Renal cortex interstitium (tissue), 11 donors: ENCODE data around the gene M1AP. TPM values are rescaled to one million over a fixed set of nuclear protein-coding genes. Genes with fewer than 3 reads are reported as not detected.

Experiments used
- DNase-seq, 11 donors: peaks; one replicate each; pipeline ENCODE4 v3.0.0-alpha.2; 2013; ENCODE audit warnings: low read depth in 9 of 11, low spot score in 4 of 11; ENCODE audit errors: extremely low read depth in 1 of 11
- polyA plus RNA-seq, 3 donors: library from polyadenylated mRNA; unstranded; fragments of 120-200 nt; gene quantifications; one replicate each; pipeline ENCODE4 v1.2.1, GENCODE V29; 2013; ENCODE audit not compliant: insufficient read length in 3 of 3

The M1AP gene
- polyA plus RNA-seq, 3 donors: 0.67 to 1.2 (median 0.84) TPM

GRCh38 chr2:74514368-74515270 lies 133.5 kb downstream of the M1AP start, which contains the start of gene TLX2:
Gene TLX2 (plus strand): TSS chr2:74514450. CDS start chr2:74514807, 357 bp downstream.
- DNase-seq: no peak

GRCh38 chr2:74513605-74514367 lies 134.3 kb downstream of the M1AP start:
- no peak for DNase-seq

DNA sequence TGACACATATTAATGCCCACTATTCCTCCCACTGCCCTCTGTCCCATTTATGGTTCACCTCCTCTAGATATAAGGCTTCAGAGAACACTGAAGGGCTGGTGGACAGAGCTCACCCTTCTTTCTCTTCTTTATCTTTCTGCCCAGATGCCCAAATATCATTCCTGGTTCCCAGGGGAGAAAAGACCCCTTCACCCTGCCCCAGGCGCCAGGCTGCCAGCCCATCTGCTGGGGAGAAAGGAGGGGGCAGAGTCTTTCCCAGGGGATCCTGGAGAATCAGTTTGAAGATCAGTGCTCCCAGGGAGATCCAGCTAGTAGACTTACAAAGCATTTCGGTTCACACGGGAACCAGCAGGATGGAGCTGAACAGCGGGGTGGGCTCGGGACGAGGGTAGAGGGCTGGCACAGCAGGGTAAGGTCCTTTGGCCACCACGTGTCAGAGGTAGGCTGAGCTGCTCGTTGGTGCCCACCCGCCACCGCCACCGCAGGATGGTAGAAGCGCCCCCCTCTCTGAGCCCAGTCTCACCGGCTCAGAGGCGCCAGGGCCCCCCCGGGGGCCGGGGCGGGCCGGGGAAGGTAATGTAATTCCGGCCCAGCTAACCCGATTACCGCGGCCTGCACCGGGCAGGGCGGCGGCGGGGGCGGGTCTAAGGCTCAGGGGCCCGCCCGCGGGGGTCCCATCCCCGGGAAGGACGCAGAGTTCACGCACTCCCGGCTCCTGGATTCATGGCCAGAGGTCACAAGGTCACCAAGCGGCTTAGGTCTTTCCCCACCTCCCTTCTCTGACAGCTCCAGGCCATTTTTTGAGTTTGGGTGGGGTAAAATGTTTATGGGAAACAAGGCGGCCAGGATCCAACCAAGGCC lies 135.2 kb downstream of the M1AP start:
- DNase-seq: no peak

DNA sequence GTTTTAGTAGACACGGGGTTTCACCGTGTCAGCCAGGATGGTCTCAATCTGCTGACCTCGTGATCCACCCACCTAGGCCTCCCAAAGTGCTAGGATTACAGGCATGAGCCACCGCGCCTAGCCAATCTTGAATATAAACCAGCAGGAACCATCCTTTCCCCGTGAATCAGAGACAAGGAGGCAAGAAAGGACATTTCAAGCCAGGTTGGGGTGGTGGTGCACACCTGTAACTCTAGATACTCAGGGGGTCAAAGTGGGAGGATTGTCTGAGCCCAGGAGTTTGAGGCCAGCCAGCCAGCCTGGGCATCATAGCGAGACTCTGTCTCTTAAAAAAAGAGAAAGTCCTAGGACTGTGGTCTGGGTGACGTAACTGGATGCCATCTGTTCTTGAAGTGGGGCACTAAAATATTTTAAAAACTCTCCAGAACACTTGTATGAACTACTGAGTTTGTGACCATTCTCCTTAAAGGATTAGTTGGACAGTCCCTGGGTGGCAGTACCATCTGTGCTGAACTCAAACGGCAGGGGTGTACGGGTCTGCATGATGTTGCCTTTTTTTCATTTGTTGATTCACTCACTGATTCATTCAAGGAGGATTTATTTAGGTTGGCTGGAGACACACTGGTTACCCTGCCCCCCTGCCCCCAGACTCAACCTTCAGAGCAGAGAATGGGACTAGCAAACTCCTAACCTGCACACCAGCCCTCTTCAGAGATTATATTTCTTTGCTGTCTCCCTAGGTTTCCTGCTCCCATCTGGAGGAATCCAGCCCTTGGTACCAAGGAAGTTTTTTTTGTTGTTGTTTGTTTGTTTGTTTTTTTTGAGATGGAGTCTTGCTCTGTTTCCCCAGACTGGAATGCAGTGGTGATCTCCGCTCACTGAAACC lies 136.8 kb downstream of the M1AP start:
- DNase-seq: no peak

DNA sequence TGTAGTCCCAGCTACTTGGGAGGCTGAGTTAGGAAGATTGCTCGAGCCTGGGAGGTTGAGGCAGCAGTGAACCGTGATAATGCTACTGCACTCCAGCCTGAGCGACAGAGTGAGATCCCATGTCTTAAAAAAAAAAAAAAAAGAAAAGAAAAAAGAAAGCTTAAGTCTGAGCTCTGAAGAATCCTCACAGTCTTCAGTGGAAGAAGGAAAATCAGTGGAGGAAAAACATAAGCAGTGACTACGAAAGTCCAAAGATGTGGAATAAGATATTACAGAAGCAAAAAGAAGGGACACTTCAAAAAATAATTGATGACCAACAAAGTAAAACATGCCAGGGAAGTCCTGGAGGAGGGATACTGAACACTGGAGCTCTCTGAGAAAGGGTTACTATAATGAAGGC lies 137.9 kb downstream of the M1AP start:
- no peak for DNase-seq

- no peak for DNase-seq
Observed at GRCh38 chr2:74507926-74508520, 140.1 kb downstream of the M1AP start.

Other genes starting within 250 kb of the M1AP start
- gene C2orf81, start 226.7 kb downstream of the M1AP start, polyA plus RNA-seq: 1 to 10 TPM; 4.6 to 9.6 (median 8.0) TPM
- gene WDR54, start 226.6 kb downstream of the M1AP start, polyA plus RNA-seq: 10 to 100 TPM; 36.6 to 44.8 (median 43.2) TPM
- 10 to 100 TPM; 58.0 to 89.3 (median 73.4) TPM for gene RTKN, start 206.4 kb downstream of the M1AP start, polyA plus RNA-seq
- 10 to 100 TPM; 27.8 to 33.3 (median 31.7) TPM for gene INO80B, start 193.2 kb downstream of the M1AP start, polyA plus RNA-seq
- gene WBP1, start 189.9 kb downstream of the M1AP start, polyA plus RNA-seq: 100 to 1,000 TPM in 2 of 3 donors, 10 to 100 TPM in 1; 93.7 to 122 (median 117) TPM
- 10 to 100 TPM; 48.6 to 51.1 (median 49.0) TPM for gene MOGS, start 182.9 kb downstream of the M1AP start, polyA plus RNA-seq
- gene MRPL53, start 175.7 kb downstream of the M1AP start, polyA plus RNA-seq: 10 to 100 TPM; 34.3 to 70.2 (median 65.9) TPM
- gene CCDC142, start 165.3 kb downstream of the M1AP start, polyA plus RNA-seq: 10 to 100 TPM in 2 of 3 donors, 1 to 10 TPM in 1; 9.5 to 16.1 (median 11.5) TPM
- 10 to 100 TPM; 26.5 to 35.3 (median 30.2) TPM for gene TTC31, start 165.2 kb downstream of the M1AP start, polyA plus RNA-seq
- 1 to 10 TPM; 3.4 to 5.3 (median 4.7) TPM for gene LBX2, start 148.7 kb downstream of the M1AP start, polyA plus RNA-seq
- gene PCGF1, start 140.6 kb downstream of the M1AP start, polyA plus RNA-seq: 10 to 100 TPM; 23.8 to 26.5 (median 24.8) TPM
- under 1 TPM in 2 of 3 donors, not detected in 1; 0.10 to 0.23 TPM for gene TLX2, start 133.9 kb downstream of the M1AP start, polyA plus RNA-seq
- gene DQX1, start 122.1 kb downstream of the M1AP start, polyA plus RNA-seq: under 1 TPM; 0.14 to 0.82 (median 0.19) TPM
- 100 to 1,000 TPM in 2 of 3 donors, 10 to 100 TPM in 1; 93.2 to 113 (median 107) TPM for gene AUP1, start 118.6 kb downstream of the M1AP start, polyA plus RNA-seq
- 10 to 100 TPM; 31.2 to 34.5 (median 31.4) TPM for gene HTRA2, start 118.4 kb downstream of the M1AP start, polyA plus RNA-seq
- gene LOXL3, start 94.4 kb downstream of the M1AP start, polyA plus RNA-seq: 10 to 100 TPM in 2 of 3 donors, 1 to 10 TPM in 1; 9.6 to 11.0 (median 10.8) TPM
- gene DOK1, start 93.6 kb downstream of the M1AP start, polyA plus RNA-seq: 1 to 10 TPM; 7.5 to 9.4 (median 9.3) TPM
- gene SEMA4F, start 5.9 kb upstream of the M1AP start, polyA plus RNA-seq: 1 to 10 TPM; 6.8 to 8.1 (median 7.3) TPM
- 10 to 100 TPM; 13.0 to 23.8 (median 13.2) TPM for gene HK2, start 185.8 kb upstream of the M1AP start, polyA plus RNA-seq